Prostate gland (tissue), 2 donors: ENCODE data around the gene AJAP1.

Experiments
- POLR2A ChIP-seq: fragments of 450-650 bp; IDR thresholded peaks from one replicate; pipeline ENCODE4 v1.6.1; 2016; ENCODE audit warnings: antibody characterized with exemption, mild to moderate bottlenecking
- TF ChIP-seq, protein P1 (sequence below), 4 experiments: fragments of 200-600 bp in 2 of 4; fragments of 450-650 bp in 2 of 4; sonication (generic) in 2 of 4; IDR thresholded peaks; 1 replicate in 3 of 4; 2 replicates in 1 of 4; pipeline ENCODE4 v1.5.1; 2016 to 2019; ENCODE audit warnings: antibody characterized with exemption in 4 of 4, mild to moderate bottlenecking in 2 of 4, moderate library complexity in 2 of 4

DNA sequence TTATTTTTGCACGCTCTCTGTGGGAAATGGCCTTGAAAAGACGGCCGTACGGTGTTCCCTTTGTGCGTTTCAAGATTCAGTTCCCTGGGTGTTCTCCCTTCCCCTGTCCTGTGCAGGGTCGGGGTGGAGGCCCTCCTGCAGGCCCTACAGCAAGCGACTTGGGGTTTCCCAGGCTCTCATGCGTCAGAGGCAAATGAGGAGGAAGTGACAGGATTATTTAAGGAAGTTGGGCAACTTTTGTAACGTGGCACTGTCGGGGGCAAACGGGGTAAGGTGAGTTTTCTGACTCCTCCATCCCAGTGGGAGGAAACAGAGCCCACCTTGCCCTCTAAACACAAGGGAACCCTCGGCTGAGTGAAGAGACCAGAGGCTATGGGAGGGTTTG is 16.1 kb upstream of the AJAP1 start:
- TF ChIP-seq, protein P1, sequence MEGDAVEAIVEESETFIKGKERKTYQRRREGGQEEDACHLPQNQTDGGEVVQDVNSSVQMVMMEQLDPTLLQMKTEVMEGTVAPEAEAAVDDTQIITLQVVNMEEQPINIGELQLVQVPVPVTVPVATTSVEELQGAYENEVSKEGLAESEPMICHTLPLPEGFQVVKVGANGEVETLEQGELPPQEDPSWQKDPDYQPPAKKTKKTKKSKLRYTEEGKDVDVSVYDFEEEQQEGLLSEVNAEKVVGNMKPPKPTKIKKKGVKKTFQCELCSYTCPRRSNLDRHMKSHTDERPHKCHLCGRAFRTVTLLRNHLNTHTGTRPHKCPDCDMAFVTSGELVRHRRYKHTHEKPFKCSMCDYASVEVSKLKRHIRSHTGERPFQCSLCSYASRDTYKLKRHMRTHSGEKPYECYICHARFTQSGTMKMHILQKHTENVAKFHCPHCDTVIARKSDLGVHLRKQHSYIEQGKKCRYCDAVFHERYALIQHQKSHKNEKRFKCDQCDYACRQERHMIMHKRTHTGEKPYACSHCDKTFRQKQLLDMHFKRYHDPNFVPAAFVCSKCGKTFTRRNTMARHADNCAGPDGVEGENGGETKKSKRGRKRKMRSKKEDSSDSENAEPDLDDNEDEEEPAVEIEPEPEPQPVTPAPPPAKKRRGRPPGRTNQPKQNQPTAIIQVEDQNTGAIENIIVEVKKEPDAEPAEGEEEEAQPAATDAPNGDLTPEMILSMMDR (IDR thresholded peaks at IDR 0.05) = no peak
- no peak for TF ChIP-seq POLR2A
